Liver (tissue), 9 donors: ENCODE measurements around the gene SLFN14. TPM values are rescaled to one million over a fixed set of nuclear protein-coding genes. Genes with fewer than 3 reads are reported as not detected.

Experiments used
- DNase-seq: peaks from one replicate; pipeline ENCODE4 v3.0.0-alpha.2; 2017; ENCODE audit warnings: low spot score
- H3K27ac ChIP-seq, 2 donors: one replicate each; pipeline ENCODE4 v1.7.0; 2013; ENCODE audit warnings: inconsistent platforms in 2 of 2, low read length in 2 of 2, control low read depth in 1 of 2, low read depth in 1 of 2, mild to moderate bottlenecking in 1 of 2
- H3K27me3 ChIP-seq, 4 donors: one replicate each; pipeline versions ENCODE4 v1.6.1 to v1.7.0; 2013; ENCODE audit warnings: low read length in 3 of 4, inconsistent platforms in 1 of 4, mild to moderate bottlenecking in 1 of 4, moderate library complexity in 1 of 4; ENCODE audit not compliant: control insufficient read depth in 4 of 4, insufficient read depth in 4 of 4
- H3K36me3 ChIP-seq, 4 donors: one replicate each; pipeline versions ENCODE4 v1.6.1 to v1.7.0; 2013; ENCODE audit warnings: low read length in 3 of 4, mild to moderate bottlenecking in 3 of 4, low read depth in 1 of 4, moderate library complexity in 1 of 4; ENCODE audit not compliant: control insufficient read depth in 4 of 4, insufficient read depth in 3 of 4
- H3K4me1 ChIP-seq, 4 donors: one replicate each; pipeline versions ENCODE4 v1.6.1 to v1.7.0; 2013; ENCODE audit warnings: low read length in 3 of 4, mild to moderate bottlenecking in 3 of 4, moderate library complexity in 1 of 4; ENCODE audit not compliant: control insufficient read depth in 4 of 4, insufficient read depth in 4 of 4
- H3K4me3 ChIP-seq, 3 donors: one replicate each; pipeline versions ENCODE4 v1.6.1 to v1.7.0; 2013; ENCODE audit warnings: low read length in 3 of 3, control low read depth in 1 of 3, low read depth in 1 of 3, mild to moderate bottlenecking in 1 of 3
- H3K9ac ChIP-seq, 2 donors: one replicate each; pipeline ENCODE4 v1.7.0; 2013; ENCODE audit warnings: low read length in 2 of 2, mild to moderate bottlenecking in 2 of 2, moderate library complexity in 2 of 2, control low read depth in 1 of 2, low read depth in 1 of 2
- H3K9me3 ChIP-seq, 4 donors: one replicate each; pipeline versions ENCODE4 v1.6.1 to v1.7.0; 2013; ENCODE audit warnings: low read length in 3 of 4; ENCODE audit not compliant: control insufficient read depth in 4 of 4
- EGR1 ChIP-seq, 2 donors: IDR thresholded peaks; 2 replicates each; pipeline ENCODE4 v1.6.1; 2016 to 2018; ENCODE audit warnings: antibody characterized with exemption in 2 of 2, low read depth in 2 of 2
- FOXA1 ChIP-seq: IDR thresholded peaks from 2 replicates; pipeline ENCODE4 v1.6.1; 2016; ENCODE audit warnings: antibody characterized with exemption
- FOXA2 ChIP-seq: IDR thresholded peaks from 2 replicates; pipeline ENCODE4 v1.6.1; 2016; ENCODE audit warnings: antibody characterized with exemption
- GABPA ChIP-seq, 2 donors: IDR thresholded peaks in 1 of 2; conservative IDR thresholded peaks in 1 of 2; 2 replicates each; pipeline ENCODE4 v1.6.1; 2016; ENCODE audit warnings: antibody characterized with exemption in 2 of 2, mild to moderate bottlenecking in 1 of 2, moderate library complexity in 1 of 2
- HNF4A ChIP-seq, 2 donors: conservative IDR thresholded peaks; 2 replicates each; pipeline ENCODE4 v1.6.1; 2016; ENCODE audit warnings: antibody characterized with exemption in 2 of 2, mild to moderate bottlenecking in 2 of 2
- HNF4G ChIP-seq: IDR thresholded peaks from 2 replicates; pipeline ENCODE4 v1.6.1; 2016; ENCODE audit warnings: antibody characterized with exemption
- JUND ChIP-seq, 2 donors: IDR thresholded peaks; 2 replicates each; pipeline ENCODE4 v1.6.1; 2016; ENCODE audit warnings: antibody characterized with exemption in 2 of 2
- NR2F2 ChIP-seq: IDR thresholded peaks from 2 replicates; pipeline ENCODE4 v1.6.1; 2016; ENCODE audit warnings: antibody characterized with exemption
- RAD21 ChIP-seq, 2 donors: IDR thresholded peaks; 2 replicates each; pipeline ENCODE4 v1.6.1; 2016; ENCODE audit warnings: antibody characterized with exemption in 2 of 2, mild to moderate bottlenecking in 2 of 2
- RXRA ChIP-seq, 2 donors: IDR thresholded peaks; 2 replicates each; pipeline ENCODE4 v1.6.1; 2017 to 2018; ENCODE audit warnings: antibody characterized with exemption in 2 of 2, mild to moderate bottlenecking in 1 of 2
- SP1 ChIP-seq: IDR thresholded peaks from 2 replicates; pipeline ENCODE4 v1.6.1; 2018; ENCODE audit warnings: antibody characterized with exemption, mild to moderate bottlenecking
- YY1 ChIP-seq: IDR thresholded peaks from 2 replicates; pipeline ENCODE4 v1.6.1; 2016; ENCODE audit warnings: antibody characterized with exemption, mild to moderate bottlenecking
- WGBS: extraction: QIAGEN DNeasy Blood & Tissue Kit; methylation state at CpG from one replicate; pipeline ENCODE4 v1.1.7; 2013; 5-methylcytosine and 5-hydroxymethylcytosine counted together
- polyA plus RNA-seq, 2 donors: library from polyadenylated mRNA; stranded (reverse) in 1 of 2; unstranded in 1 of 2; fragments of 200-250 nt in 1 of 2; fragments of >200 nt in 1 of 2; fragmentation: Nextera tagmentation in 1 of 2; extraction: Ambion mirVana in 1 of 2; gene quantifications; one replicate each; pipeline versions ENCODE4 v1.2.1 to v1.2.3, GENCODE V29; 2013 to 2015
- total RNA-seq, 2 donors: library from RNA; depleted of rRNA; stranded (reverse); fragments of >200 nt; gene quantifications; one replicate each; pipeline ENCODE4 v1.2.3, GENCODE V29; 2014
- TF ChIP-seq, protein P1 (sequence below): IDR thresholded peaks from 2 replicates; pipeline ENCODE4 v1.6.1; 2016; ENCODE audit warnings: antibody characterized with exemption
- TF ChIP-seq, protein P2 (sequence below): IDR thresholded peaks from 2 replicates; pipeline ENCODE4 v1.6.1; 2016; ENCODE audit warnings: antibody characterized with exemption
- TF ChIP-seq, protein P3 (sequence below): IDR thresholded peaks from 2 replicates; pipeline ENCODE4 v1.6.1; 2016; ENCODE audit warnings: antibody characterized with exemption, mild to moderate bottlenecking
- TF ChIP-seq, protein P4 (sequence below): IDR thresholded peaks from 2 replicates; pipeline ENCODE4 v1.6.1; 2016; ENCODE audit warnings: antibody characterized with exemption
- donor health status: healthy.
- donor health status: healthy.
- donor health status: healthy.
- donor health status: healthy.
- donor health status: healthy.

SLFN14 gene
- total and polyA plus RNA-seq, 4 donors, result under 0.01 to 23.7 TPM; not detected in 2

DNA sequence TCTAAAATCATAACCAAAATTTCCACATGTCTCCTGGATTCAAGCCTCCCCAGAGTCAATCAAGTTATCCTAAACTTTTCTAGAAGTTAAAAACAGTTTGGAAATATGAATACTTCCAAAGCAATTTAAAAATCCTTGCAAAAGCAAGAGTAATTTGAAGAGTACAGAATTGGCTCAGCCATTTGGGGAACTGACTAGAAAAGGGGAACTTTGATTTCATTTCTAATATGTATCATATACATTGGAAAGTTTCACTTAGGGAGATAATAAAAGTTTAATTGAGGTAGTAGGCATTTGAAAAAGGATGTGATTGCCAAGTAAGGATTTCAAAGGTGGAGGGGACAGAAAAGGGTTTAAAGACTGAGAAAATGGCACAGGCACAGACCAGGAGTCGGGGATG, 14.1 kb downstream of the SLFN14 start (continued):
- TF ChIP-seq, protein P1, sequence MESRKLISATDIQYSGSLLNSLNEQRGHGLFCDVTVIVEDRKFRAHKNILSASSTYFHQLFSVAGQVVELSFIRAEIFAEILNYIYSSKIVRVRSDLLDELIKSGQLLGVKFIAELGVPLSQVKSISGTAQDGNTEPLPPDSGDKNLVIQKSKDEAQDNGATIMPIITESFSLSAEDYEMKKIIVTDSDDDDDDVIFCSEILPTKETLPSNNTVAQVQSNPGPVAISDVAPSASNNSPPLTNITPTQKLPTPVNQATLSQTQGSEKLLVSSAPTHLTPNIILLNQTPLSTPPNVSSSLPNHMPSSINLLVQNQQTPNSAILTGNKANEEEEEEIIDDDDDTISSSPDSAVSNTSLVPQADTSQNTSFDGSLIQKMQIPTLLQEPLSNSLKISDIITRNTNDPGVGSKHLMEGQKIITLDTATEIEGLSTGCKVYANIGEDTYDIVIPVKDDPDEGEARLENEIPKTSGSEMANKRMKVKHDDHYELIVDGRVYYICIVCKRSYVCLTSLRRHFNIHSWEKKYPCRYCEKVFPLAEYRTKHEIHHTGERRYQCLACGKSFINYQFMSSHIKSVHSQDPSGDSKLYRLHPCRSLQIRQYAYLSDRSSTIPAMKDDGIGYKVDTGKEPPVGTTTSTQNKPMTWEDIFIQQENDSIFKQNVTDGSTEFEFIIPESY, result no peak

DNA sequence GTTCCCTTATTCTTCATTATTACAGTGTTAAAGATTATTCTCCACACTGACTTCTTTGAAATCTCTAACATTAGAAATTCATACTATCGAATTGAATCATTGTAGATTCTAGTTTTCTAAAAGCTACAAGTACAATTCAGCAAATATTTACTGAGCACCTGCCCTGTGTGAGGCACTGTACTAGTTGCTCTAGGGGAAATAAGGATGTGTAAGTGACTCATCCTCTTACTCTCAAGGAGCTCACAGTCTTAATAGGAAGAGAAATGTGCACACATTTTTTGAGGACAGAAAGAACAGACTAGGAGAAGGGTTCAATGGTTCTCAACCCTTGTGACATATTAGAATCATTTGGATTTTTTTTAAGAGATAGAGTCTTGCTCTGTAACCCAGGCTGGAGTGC, 15.5 kb downstream of the SLFN14 start:
- no peak for DNase-seq
- Histone ChIP-seq H3K27ac (no peak overlapping the region), H3K9me3 (no peaks in the 10 kb centered on the region), H3K27me3 (no peaks in the 10 kb centered on the region), H3K4me1 (peaks cover 0 to 4% (median 2%) of the 10 kb centered on the region in 4 donors), H3K36me3 (no peaks in the 10 kb centered on the region), H3K9ac (no peak overlapping the region), H3K4me3 (no peak overlapping the region)
- WGBS, result 81% methylated on average over 1 of the region's 1 CpG
- no peak for TF ChIP-seq FOXA2
- no peak for TF ChIP-seq RAD21 (IDR thresholded peaks at IDR 0.05)
- TF ChIP-seq, protein P2, sequence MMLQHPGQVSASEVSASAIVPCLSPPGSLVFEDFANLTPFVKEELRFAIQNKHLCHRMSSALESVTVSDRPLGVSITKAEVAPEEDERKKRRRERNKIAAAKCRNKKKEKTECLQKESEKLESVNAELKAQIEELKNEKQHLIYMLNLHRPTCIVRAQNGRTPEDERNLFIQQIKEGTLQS, result no peak

DNA sequence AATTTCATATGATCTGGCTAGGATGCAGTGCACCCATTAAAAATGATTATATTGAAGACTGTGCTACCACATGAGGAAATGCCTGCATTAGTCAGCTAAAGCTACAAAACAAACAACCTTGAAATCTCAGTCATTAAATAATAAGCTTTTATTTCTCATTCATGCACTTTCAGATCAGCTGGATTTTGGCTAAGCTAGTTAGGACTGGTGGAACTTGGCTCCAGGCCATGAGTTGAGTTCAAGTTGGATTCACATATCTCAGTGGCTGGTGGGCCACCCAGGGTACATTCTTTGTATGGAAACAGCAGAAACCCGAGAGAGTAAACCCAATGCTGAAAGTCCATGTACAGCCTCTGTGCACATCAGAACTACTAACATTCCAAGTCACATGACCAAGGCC, 16.8 kb downstream of the SLFN14 start:
- Histone ChIP-seq H3K9ac (no peak overlapping the region), H3K4me1 (peaks cover 0 to 11% (median 6%) of the 10 kb centered on the region in 4 donors), H3K4me3 (no peak overlapping the region), H3K9me3 (no peaks in the 10 kb centered on the region), H3K27ac (no peak overlapping the region), H3K27me3 (no peaks in the 10 kb centered on the region), H3K36me3 (no peaks in the 10 kb centered on the region)
- TF ChIP-seq, protein P2, result no peak
- no peak for TF ChIP-seq FOXA2
- TF ChIP-seq RXRA (IDR thresholded peaks at IDR 0.05), result no peak
- no peak for TF ChIP-seq NR2F2
- DNase-seq, result no peak
- WGBS, result 64% methylated on average over 1 of the region's 1 CpG

DNA sequence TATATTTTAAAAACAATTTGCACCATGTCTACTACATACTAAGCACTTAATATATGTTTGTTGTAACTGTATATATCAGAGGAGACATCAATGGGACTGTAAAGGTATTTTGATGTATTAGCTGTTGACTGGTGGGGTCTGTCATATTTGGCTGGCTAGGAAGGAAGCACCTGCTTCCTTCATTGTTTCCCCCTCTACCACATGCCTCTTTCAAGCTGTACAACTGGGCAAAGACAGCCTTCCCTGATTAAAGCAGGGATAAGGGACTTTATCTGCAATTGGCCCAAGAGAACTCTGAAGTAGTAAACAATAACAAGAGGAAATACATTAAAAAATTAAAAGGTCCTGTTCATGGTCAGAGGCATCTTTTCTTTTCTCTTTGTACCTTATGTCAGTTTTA, 17.6 kb downstream of the SLFN14 start:
- Histone ChIP-seq H3K4me1 (peaks cover 0 to 11% (median 6%) of the 10 kb centered on the region in 4 donors), H3K4me3 (no peak overlapping the region), H3K36me3 (no peaks in the 10 kb centered on the region), H3K9ac (no peak overlapping the region), H3K27ac (no peak overlapping the region), H3K9me3 (no peaks in the 10 kb centered on the region), H3K27me3 (no peaks in the 10 kb centered on the region)
- no peak for DNase-seq
- TF ChIP-seq, protein P3, sequence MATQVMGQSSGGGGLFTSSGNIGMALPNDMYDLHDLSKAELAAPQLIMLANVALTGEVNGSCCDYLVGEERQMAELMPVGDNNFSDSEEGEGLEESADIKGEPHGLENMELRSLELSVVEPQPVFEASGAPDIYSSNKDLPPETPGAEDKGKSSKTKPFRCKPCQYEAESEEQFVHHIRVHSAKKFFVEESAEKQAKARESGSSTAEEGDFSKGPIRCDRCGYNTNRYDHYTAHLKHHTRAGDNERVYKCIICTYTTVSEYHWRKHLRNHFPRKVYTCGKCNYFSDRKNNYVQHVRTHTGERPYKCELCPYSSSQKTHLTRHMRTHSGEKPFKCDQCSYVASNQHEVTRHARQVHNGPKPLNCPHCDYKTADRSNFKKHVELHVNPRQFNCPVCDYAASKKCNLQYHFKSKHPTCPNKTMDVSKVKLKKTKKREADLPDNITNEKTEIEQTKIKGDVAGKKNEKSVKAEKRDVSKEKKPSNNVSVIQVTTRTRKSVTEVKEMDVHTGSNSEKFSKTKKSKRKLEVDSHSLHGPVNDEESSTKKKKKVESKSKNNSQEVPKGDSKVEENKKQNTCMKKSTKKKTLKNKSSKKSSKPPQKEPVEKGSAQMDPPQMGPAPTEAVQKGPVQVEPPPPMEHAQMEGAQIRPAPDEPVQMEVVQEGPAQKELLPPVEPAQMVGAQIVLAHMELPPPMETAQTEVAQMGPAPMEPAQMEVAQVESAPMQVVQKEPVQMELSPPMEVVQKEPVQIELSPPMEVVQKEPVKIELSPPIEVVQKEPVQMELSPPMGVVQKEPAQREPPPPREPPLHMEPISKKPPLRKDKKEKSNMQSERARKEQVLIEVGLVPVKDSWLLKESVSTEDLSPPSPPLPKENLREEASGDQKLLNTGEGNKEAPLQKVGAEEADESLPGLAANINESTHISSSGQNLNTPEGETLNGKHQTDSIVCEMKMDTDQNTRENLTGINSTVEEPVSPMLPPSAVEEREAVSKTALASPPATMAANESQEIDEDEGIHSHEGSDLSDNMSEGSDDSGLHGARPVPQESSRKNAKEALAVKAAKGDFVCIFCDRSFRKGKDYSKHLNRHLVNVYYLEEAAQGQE, result no peak
- TF ChIP-seq EGR1 (IDR thresholded peaks at IDR 0.05; ENCODE audit: low read depth in 2 of 2) (no peak), FOXA2 (no peak), YY1 (no peak), HNF4A (conservative IDR thresholded peaks at IDR 0.05) (no peak), GABPA (IDR thresholded peaks at IDR 0.05 in 1 of 2, conservative IDR thresholded peaks at IDR 0.05 in 1 of 2) (no peak), JUND (IDR thresholded peaks at IDR 0.05) (no peak), FOXA1 (no peak), SP1 (no peak), RAD21 (IDR thresholded peaks at IDR 0.05) (no peak), HNF4G (no peak), NR2F2 (no peak)
- TF ChIP-seq, protein P4, sequence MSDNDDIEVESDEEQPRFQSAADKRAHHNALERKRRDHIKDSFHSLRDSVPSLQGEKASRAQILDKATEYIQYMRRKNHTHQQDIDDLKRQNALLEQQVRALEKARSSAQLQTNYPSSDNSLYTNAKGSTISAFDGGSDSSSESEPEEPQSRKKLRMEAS, result no peak
- TF ChIP-seq, protein P1, result no peak
- TF ChIP-seq, protein P2, result no peak
